ENCODE results near the gene ZP3. TPM values are rescaled to one million over a fixed set of nuclear protein-coding genes. Genes with fewer than 3 reads are reported as not detected.

Gene ZP3
- total and polyA plus RNA-seq, 2 of the 13 experiments (the other 11 are each of a cell fraction or from before 2014, with no cell fraction given), result not detected

- FAIRE-seq (no peak), ATAC-seq (no peak), DNase-seq (ENCODE audit: low spot score) (no peak)
- H3K4me3 ChIP-seq (replicated peaks in 1 of 3; ENCODE audit: insufficient read depth in 1 of 3, low read depth in 2 of 3, low read length in 3 of 3), result no peak overlapping the region
- H2AFZ ChIP-seq (ENCODE audit: low read length), result no peak overlapping the region
- intact Hi-C loops (cut with micrococcal nuclease; ENCODE audit: unreplicated experiment), result no loop called here
- H3K4me2 ChIP-seq (ENCODE audit: low read depth, low read length), result no peak overlapping the region
- H3K36me3 ChIP-seq (replicated peaks in 1 of 2; ENCODE audit: control insufficient read depth in 1 of 2, insufficient read depth in 2 of 2, low read length in 2 of 2), result 0 out of 5 replicates have a peak, but pooled peaks cover 0 to 3% of the 10 kb centered on the region in 2 experiments
- no TSS peak for BruUV-seq (replicated peaks)
- ChIA-PET POLR2A (interaction anchor here (2.9 kb wide), 1 partner anchor 47 kb away, joined by 10 read pairs; the partner anchor contains the start of gene YWHAG), CTCF (ENCODE audit: low intra/inter-chr PET ratio, low total read pairs) (no interaction called here)
- no peak overlapping the region for H3K27ac ChIP-seq (ENCODE audit: extremely low read length, insufficient read depth, low read length)
- WGBS (ENCODE audit: low lambda C conversion rate), result 97% methylated on average over 9 of the region's 9 CpGs
- no peak for TF ChIP-seq SKI (IDR thresholded peaks at IDR 0.05; ENCODE audit: partially characterized antibody)
- TF ChIP-seq, protein P1, sequence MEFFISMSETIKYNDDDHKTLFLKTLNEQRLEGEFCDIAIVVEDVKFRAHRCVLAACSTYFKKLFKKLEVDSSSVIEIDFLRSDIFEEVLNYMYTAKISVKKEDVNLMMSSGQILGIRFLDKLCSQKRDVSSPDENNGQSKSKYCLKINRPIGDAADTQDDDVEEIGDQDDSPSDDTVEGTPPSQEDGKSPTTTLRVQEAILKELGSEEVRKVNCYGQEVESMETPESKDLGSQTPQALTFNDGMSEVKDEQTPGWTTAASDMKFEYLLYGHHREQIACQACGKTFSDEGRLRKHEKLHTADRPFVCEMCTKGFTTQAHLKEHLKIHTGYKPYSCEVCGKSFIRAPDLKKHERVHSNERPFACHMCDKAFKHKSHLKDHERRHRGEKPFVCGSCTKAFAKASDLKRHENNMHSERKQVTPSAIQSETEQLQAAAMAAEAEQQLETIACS (CRISPR knock-in tag; IDR thresholded peaks at IDR 0.05), result no peak
- TF ChIP-seq, protein P2, sequence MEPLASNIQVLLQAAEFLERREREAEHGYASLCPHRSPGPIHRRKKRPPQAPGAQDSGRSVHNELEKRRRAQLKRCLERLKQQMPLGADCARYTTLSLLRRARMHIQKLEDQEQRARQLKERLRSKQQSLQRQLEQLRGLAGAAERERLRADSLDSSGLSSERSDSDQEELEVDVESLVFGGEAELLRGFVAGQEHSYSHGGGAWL (CRISPR knock-in tag; IDR thresholded peaks at IDR 0.05), result no peak
- TF ChIP-seq ZNF326 (CRISPR knock-in tag; IDR thresholded peaks at IDR 0.05; ENCODE audit: borderline replicate concordance), result no peak
- no peak for TF ChIP-seq ZNF30 (CRISPR knock-in tag; IDR thresholded peaks at IDR 0.05)
- no peak for TF ChIP-seq MED13 (CRISPR knock-in tag; IDR thresholded peaks at IDR 0.05)
- no peak for TF ChIP-seq CENPT (CRISPR knock-in tag; IDR thresholded peaks at IDR 0.05; ENCODE audit: low read depth)
- no peak for TF ChIP-seq ATRX (CRISPR knock-in tag; IDR thresholded peaks at IDR 0.05; ENCODE audit: borderline replicate concordance)
- TF ChIP-seq, protein P3, sequence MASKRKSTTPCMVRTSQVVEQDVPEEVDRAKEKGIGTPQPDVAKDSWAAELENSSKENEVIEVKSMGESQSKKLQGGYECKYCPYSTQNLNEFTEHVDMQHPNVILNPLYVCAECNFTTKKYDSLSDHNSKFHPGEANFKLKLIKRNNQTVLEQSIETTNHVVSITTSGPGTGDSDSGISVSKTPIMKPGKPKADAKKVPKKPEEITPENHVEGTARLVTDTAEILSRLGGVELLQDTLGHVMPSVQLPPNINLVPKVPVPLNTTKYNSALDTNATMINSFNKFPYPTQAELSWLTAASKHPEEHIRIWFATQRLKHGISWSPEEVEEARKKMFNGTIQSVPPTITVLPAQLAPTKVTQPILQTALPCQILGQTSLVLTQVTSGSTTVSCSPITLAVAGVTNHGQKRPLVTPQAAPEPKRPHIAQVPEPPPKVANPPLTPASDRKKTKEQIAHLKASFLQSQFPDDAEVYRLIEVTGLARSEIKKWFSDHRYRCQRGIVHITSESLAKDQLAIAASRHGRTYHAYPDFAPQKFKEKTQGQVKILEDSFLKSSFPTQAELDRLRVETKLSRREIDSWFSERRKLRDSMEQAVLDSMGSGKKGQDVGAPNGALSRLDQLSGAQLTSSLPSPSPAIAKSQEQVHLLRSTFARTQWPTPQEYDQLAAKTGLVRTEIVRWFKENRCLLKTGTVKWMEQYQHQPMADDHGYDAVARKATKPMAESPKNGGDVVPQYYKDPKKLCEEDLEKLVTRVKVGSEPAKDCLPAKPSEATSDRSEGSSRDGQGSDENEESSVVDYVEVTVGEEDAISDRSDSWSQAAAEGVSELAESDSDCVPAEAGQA (IDR thresholded peaks at IDR 0.05; ENCODE audit: low read depth), result no peak
- TF ChIP-seq, protein P3 (CRISPR knock-in tag; IDR thresholded peaks at IDR 0.05; ENCODE audit: borderline replicate concordance), result no peak
- TF ChIP-seq ZBTB39 (CRISPR knock-in tag; IDR thresholded peaks at IDR 0.05), result no peak
- TF ChIP-seq PAX8 (CRISPR knock-in tag; IDR thresholded peaks at IDR 0.05; ENCODE audit: borderline replicate concordance), result no peak
- TF ChIP-seq POLR2AphosphoS5 (IDR thresholded peaks at IDR 0.05; ENCODE audit: low read depth, low read length), result no peak
- no peak for TF ChIP-seq ZNF263 (CRISPR knock-in tag; IDR thresholded peaks at IDR 0.05)
- TF ChIP-seq HDAC2 (CRISPR knock-in tag; IDR thresholded peaks at IDR 0.05), result no peak
- H3K27me3 ChIP-seq (ENCODE audit: control insufficient read depth in 1 of 2, insufficient read depth in 2 of 2, low read length in 2 of 2), result no peaks in the 10 kb centered on the region
- no peaks in the 10 kb centered on the region for H4K20me1 ChIP-seq (ENCODE audit: insufficient read depth, low read length)
- H3K79me2 ChIP-seq (ENCODE audit: insufficient read depth, low read length), result peaks cover 6% of the 10 kb centered on the region
- in situ Hi-C loops (cut with HindIII; ENCODE audit: extremely low pct_ligation_motif_present, low pct_unique_long_range_greater_than_20kb), result no loop called here
- peaks cover 52% of the 10 kb centered on the region for H3K4me1 ChIP-seq (ENCODE audit: insufficient read depth, low read length)
- H3K9me3 ChIP-seq (ENCODE audit: low read length), result no peaks in the 10 kb centered on the region
- no peak overlapping the region for H3K9ac ChIP-seq (ENCODE audit: insufficient read depth, low read depth, low read length)
These were observed 19.0 kb upstream of the ZP3 start for GRCh38 chr7:76405738-76406137.
